ENCODE data around the gene RIMS4.
A peak's percentile ranks its signal among the peaks of the same experiment; 100 is the strongest.
"Not testable (repeated sequence)": the region's sequence is repeated elsewhere in the genome, so short reads cannot be mapped to it uniquely, and the experiment has no call there.

RIMS4 gene

DNA sequence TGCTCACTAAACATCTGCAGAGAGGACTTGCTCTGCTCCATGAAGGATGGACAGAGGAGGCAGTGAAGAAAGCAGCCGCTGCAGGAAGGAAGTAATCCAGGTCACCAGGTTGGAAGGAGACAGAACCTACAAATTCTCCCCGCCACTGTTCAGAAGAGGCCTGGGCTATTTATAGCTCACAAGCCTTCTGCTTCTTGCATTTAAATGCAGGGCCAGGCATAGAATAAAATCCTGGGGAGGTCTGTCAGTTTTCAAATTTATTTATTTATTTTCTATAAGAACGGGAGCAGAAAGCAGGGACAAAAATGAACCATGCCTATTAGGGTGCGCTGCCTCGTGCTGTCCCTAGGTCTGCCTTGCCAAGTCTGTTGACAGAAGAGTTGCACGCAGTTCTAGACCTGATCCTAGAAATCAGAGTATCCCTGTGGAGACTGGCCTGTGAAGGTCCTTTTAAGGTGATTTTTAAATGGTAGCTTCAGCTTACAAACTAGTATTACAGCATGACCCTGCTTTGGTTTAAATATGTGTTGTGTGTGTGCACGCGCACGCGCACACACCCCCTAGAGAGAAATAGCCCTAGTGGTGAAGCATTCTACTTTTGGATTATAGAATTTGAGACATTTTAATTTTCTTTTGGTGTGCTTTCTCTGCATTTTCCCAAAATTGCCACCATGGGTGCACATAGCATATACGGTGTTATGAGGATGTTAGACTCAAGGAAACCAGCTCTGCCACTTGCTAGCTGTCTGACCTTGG is 19.5 kb downstream of the RIMS4 start:
- DNase-seq, result no peak

DNA sequence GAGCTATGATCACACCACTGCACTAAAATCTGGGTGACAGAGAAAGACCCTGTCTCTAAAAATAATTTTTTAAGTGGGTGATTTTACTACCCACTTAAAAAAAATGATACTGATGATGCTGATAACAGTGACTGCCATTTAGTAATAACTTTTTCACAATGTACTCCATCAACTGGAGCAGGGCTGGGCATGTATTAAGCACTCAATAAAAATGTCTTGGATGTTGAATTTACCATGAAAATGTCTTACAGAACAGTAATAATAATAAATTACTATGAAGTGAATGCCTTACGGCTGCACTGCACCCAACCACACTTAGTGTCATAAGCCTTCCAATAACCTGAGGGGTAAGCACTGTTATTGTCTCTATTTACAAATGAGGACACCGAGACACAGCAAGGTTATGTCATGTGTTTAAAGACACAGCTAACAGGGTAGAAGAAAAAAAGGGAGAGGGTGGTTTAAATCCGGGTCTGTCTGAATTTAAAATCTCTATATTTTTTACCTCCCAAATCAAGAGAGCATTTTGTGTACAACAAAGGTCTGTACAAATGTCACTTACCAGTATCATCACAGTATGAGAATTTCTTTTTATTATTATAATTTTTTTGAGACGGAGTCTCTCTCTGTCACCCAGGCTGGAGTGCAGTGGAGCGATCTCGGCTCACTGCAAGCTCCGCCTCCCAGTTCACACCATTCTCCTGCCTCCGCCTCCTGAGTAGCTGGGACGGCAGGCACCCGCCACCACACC is 21.5 kb downstream of the RIMS4 start:
- DNase-seq, result no peak

DNA sequence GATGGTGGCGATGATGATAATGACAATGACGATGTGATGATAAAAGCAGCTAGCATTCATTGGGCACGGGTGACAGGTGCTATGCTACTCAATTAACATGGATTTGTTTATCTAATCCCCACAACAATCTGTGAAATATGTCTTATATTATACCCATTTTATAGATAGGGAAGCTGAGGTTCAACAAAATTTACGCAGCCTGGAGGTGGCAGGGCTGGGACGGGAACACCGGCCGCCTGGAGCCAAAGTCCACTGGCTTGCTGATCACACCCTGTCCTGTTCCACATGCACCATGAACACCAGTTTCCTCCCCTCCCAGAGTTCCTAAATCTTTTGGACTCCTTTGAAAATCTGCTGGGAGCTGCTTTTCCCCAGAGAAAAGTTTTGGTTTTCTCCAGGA is 23.0 kb downstream of the RIMS4 start:
- DNase-seq, result no peak

DNA sequence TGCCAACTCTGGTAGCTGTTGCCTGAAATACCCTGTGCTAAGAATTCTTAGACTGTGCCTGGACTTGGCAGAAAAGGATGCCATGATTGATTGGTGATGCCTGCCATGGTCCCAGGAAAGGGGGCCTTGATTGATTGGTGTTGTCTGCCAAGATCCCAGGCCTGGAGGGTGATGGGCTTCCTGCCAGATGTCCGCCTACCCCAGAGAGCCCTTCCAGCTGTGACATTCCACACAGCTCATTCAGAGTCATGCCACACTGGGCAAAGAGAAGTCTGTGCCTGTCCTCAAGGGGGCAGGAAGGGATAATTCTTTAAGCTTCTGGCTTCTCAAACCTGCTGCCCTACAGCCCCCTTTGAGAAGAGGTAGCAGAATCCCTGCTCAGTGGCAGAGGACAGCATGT is 24.6 kb downstream of the RIMS4 start:
- no peak for DNase-seq

DNA sequence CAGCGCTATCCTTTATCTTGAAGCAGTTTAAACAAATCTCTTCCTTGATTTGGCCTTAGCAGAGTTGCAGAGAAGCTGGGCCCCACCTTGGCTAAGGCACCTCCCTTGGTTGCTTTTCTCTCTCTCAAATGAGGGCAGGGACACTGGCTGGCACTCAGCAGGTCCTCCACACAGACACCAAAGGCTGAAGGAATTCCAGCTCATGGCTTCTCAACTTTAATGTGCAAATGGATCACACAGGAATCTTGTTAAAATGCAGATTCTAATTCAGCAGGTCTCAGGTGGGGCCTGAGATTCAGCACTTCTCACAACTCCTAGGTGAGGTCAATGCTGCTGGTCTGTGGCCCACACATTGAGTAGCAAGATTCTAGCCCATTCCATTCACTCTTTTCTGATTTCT is 25.7 kb downstream of the RIMS4 start:
- no peak for DNase-seq

DNA sequence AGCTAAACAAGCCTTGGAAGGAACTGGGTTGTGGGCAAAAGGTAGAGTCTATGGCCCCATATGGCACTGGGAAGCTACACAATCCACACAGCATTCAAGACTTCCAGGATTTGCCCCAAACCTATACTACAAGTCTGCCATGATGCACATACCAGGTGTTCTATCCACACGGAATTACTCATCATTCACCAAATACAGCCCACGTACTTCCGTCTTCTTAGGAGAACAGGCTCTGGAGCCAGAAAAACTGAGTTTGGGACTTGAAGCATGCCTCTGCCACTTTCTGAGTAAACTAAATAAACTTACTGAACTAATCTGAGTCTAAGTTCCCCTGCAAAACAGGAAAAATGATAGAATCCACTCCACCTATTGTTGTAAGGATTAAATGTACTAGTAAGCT is 28.6 kb downstream of the RIMS4 start:
- no peak for DNase-seq

DNA sequence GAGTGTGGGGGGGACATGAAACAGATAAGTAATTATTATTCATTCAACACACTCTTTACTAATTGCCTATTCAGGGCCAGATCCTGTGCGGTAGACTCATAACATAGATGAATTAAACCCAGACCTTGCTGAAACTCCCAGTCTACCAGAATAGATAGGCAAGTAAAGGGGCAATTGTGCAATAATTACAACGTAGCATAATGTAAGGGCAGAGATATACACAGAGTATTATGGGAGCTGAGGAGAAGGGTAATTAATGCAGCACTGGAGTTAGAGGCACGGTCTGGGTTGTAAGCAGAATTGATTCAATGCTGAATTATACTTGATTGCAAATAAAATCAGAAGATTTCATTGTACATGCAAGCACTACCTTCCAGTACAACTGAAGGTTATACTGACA is 29.2 kb downstream of the RIMS4 start:
- no peak for DNase-seq

DNA sequence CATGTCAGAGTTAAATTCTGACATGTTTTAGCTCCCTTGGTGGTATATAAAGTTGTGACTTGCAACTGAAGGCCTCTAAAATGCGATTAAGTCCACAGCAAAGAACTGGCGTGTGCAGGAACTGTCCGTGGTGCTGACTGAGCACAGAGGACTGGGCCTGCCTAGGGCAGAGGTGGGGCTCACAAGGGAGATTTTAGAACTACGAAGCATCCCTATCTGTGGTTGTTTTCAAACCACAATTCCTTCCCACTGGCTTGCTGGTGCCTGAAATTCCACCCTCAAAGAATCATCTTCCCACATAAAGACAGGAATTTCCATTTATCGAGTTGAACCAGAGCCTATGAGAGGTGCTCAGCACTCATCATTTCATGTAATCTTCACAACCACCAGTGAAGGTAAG is 30.1 kb downstream of the RIMS4 start:
- DNase-seq, result peak; percentile 41 to 47

DNA sequence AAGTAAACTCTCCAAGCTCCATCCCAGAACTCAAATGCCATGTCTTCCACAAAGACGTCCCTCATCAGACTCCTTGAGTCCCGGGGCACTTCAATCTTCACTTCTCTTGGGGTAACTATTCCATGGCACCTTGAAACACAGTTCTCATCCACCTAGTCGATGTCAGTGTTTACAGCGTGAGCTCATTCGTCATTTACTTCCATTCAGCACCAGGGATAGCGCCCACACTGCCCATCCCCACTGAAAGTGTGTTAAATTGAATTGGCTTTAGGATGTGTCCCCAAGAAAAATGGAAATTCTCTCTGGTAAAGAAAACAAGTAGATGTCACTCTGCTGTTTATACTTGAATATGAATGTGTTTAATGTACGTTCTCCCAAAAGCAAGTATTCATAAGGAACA is 33.4 kb downstream of the RIMS4 start:
- DNase-seq, result no peak

DNA sequence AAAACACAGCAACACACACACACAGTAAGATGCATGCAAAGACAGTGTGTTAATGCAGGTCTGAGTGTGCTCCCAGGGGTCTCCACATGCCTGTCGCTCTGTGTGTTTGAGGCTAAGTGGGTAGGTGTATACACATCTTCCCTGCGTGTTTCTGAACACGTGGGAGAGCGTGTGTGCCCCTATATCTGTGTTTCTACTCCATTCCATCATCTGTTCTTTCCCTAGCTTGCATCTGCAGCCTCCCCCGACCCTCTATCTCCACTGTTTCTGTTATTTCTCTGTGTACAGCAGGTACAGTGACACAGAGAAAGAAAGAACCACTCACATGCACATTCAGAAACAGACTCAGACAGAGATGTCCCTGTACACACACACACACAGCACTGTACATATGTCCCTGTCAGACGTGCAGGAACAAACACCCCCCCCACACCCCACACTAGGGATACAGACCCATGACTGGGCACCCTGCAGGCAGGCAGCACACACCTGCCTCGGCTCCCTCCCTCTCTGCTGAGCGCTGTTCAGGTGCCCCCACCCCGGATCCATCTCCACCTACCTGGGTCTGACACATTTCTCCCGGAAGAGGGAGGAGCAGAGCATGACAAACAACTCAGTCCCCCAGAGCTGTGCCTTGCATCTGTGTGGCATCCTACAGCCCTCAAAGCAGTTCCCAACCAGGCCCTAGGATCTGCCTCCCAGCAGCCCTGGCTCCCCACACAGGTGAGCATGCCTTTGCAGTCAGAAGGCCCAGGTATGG is 37.1 kb downstream of the RIMS4 start:
- no peak for DNase-seq

DNA sequence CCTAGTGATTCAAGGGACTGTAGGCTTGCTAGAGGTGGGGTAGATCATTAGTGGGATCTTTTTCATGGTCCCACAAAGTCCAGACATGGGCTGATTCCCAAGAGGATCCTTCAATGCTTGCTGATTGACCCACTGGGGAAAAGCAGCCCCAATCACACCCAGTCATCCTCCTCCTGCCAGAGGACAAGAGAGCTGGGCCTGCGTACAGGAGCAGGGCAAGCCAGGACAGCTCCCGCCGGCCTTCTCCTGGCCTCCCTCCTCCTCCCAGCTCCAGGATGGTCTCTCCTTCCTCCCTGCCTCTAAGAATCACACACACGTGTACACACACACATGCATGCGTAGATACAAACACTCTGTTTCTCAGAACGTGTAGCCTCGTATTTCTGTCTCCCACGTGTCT is 37.7 kb downstream of the RIMS4 start:
- no peak for DNase-seq

DNA sequence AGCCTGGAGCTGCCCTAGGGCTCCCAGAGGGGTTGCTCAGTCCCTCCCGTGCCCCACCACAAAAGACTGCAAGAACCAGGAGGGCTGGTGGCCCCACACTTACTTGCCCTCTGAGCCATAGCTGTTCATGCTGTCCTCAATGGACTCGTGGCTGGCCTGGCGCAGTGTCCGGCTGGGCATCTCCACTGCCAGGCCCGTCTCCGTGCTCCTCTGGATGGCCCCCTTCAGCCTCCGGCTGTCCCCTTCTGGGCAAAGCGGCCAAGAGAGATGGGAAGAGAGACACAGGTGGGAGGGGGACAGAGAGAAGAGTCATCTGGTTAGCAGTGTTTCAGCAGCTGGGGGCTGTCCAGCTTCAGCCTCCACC is 39.2 kb downstream of the RIMS4 start:
- no peak for DNase-seq

DNA sequence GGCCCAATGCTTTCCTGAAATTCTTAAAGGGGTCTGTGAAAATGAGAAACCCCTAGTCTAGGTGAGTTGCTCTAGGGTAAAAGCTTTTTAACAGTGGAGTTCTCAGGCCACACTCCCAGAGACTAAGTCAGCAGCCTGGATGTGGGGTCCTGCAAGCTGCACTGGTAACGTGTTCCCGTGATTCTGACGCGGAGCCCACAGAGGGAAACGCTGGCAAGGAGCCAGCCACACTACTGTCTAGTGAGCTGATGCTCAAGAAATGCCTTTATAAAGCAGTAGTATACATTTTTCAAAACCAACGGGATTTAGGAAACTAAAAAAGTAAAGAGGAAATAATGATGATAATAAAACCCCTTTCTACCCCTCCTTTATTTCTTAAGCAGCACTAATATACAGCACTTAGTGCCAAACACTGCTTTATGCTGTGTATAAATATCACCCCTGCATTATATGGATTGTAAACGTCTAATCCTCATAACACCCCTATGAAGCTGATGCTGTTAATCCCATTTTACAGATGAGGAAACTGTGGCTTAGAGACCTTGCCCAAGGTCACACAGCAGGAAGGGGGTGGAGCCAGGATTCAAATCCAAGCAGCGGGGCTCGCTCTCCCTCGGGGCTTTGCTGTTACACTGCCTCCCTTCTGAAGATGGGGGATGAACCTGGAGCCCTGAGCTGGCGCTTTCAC is 39.7 kb downstream of the RIMS4 start:
- no peak for DNase-seq

DNA sequence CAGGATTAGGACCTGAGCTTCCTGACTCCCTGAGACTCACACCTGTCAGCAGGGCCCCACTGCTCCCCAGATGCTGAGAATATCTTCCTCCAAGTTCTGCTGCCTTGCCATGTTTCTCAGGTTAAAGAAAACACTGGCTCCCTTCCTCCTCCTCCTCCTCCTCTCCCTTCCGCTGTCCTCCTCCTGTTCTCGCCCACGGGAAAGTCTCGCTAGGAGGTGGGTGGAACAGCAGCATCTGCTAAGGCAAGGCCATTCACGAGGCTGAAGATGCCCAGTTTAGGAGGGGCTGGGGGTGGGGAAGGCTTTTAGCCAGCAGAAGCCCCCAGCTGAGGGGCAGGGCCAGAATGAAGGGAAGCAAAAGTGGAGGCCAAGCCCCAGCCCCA is 40.9 kb downstream of the RIMS4 start:
- no peak for DNase-seq

DNA sequence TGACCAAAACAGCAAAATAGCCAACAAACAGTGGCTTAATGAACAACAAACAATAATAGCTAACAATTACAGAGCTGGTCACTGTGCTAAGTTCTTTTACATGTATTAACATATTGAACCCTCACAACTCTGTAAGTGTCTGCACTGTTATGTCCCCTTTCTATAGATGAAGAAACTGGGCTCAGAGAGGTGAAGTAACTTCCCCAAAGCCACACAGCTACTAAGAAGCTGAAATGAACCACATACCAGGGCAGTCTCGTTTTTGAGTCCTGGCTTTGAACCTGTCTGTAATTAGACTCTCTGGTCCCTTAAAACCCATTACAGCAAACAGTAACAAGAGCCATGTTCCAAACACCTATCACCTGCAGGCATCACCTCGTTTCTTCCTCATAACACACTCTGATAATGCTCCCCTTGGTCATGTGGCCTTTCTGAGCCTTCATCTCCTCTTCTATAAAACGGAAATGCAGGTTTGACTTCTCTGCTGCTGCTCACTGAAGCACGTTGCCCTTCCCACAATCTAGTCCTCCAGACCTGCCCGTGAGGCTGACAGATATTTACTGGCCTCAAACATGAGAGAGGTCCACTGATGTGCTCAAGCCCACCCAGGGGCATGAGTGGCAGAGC is 41.4 kb downstream of the RIMS4 start:
- no peak for DNase-seq

DNA sequence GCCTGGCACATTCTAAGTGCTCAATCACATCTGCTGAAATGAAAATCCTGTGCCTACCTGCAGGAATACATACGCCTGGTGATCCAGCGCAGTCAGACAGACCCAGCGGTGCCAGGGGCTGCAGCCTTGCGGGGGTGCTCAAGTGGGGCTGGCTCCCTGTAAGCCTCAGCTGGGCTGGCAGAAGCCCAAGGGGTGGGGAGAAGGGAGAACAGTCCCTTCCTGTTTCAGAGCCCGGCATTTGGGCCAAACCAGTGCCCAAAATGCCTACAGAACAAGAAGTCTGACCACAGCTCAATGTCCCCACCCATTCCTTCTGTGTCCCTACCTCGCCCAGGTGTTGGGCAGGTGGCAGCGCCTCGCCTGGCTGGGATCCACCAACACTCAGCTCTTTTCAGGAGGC is 42.1 kb downstream of the RIMS4 start:
- no peak for DNase-seq

DNA sequence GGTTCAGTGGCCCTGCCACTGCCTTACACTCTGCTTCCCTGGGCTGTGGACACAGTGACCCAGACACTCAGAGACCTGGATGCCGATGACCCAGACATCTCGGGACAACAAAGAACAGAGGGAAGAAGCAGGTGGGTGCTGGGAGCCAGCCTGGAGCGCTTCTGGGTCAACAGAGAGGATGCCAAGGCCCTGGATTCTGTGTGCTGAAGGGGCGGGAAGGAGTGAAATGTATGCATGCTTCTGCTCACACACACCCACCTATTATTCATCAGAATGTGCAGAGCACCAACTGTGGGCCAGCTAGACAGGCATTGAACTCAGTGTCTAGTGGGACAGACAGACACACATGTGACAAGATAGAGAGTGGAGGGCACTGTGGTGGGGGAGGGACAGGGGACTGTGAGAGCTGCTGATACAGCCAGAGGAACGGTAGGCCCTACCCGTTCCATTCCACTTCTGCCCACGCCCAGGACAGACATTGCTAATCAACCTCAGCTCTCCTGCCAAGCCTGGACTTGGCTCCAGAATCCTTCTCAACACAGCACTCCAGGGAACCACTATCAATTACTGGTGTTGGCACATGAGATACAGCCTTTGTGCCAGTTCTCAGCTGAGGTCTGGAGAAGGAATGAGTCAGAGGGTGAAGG is 44.5 kb downstream of the RIMS4 start:
- no peak for DNase-seq

DNA sequence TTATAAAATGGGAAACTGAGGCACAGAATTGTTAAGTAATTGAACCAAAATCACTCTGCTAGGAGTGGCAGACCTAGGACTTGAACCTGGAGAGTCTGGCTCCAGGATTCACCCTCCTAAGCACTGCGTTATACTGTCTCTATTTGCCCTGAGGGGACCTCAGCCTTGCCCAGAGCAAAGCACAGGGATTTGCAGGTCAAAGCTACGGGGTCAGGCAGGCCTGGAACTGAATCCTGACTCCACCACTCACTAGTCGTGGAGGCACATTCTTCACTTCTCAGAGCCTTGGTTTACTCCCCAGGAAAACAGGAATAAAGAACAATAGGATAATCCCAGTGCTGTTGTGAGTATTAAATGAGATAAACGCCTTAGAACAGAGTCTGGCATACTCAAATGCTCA is 45.3 kb downstream of the RIMS4 start:
- no peak for DNase-seq

DNA sequence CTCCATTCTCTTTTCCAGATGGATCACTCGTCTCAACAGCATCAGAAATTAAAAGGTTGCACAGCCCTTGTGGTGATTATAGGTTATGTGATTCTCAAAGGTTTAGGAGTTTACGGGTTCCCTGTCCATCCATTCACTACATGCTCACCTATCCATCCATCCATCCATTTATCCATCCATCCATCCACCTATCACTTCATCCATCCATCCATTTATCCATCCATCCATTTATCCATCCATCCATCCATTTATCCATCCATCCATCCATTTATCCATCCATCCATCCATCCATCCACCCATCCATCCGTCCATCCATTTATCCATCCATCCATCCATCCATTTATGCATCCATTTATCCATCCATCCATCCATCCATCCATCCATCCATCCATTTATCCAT is 46.5 kb downstream of the RIMS4 start:
- DNase-seq, result not testable (repeated sequence)

DNA sequence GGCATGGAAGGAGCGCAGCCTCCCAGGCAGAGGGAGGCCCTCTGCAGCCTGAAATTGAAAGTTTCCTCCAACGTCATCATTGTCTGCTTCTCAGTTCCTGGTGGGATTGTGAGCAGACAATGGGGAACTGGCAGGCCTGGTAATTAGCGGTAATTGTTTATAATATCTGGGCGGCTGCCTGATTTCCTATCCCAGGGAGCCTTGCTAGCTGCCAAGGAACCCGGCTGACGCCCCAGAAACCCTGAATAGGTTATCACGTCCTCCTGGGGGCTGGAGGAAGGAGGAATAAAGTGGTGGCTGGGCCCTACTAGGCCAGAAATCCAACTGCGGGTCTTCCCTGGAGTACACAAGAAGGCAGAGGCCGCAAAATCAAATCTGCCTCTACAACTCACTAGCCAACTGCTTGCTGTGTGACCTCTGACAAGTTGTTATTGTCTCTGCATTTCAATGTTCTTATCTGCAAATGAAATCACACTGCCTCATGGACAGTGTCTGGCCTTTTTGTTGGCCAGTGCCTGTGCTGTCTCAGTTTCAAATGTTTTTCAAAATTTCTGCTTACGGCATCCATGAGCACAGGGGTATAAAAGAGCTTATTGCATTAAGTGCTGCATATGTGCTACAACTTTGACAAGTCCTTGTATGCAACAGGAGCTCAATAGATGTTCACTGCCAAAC is 47.7 kb downstream of the RIMS4 start:
- no peak for DNase-seq

DNA sequence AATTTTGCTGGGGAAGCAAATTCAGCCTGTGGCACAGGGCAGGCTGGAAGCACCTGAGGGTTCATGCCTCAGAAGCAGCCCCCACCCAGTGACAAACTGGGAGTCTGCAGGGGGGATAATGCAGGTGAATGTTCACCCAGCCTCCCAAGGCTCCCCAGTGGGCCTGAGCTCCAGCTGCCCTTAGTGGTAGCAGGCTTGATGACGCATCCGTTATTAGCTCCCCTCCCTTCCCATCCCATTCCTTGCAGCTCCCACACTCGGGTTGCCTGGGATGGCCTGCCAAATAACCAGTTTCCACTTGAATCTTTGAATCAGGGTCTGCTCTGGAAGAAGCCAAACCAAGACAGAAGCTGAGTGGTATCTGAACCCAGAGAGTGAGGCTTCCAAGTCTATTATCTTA is 48.9 kb downstream of the RIMS4 start:
- DNase-seq, result no peak

DNA sequence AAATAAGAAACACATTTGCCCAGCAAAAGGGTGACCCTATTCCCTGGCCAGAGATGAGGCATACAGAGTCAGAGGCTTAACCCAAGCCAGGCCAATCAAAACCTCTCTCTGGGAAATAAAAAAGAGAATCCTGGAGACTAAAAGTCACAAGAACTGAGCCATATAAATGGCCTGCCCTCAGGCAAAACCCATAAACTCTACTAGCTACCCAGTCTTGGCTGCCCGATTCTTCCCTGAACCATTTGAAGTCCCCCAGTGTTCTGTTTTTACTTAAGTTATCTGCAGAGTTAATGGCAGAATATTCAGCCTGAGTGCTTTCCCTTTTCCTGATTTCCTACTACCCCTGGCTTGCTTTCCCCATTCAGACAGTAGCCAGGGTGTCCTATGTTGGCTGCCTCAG is 50.8 kb downstream of the RIMS4 start:
- DNase-seq, result no peak

Measured in activated T-cell treated with anti-CD3 and anti-CD28 coated beads, Interleukin-2, amount 50 U/mL, for 48 hours (primary cell).